HCT116 (cell line): ENCODE results near the gene ATP8A2. TPM values are rescaled to one million over a fixed set of nuclear protein-coding genes. Genes with fewer than 3 reads are reported as not detected.

ENCODE experiments used
- ATAC-seq: fragments of 200-7000 bp; cut with Tn5 transposase; 2 replicates; pipeline ENCODE4 v1.9.1; 2020; ENCODE audit warnings: mild to moderate bottlenecking, moderate library complexity
- BruUV-seq: library from RNA; stranded (reverse); fragments of 400-500 nt; replicated peaks from 2 replicates; lab custom pipeline; 2021; lab: Mats Ljungman, UMichigan
- CTCF ChIA-PET: fragments of 300-600 bp; sonication (Branson Sonifier 250); formaldehyde crosslinking; loops from one replicate; lab custom pipeline; 2021; ENCODE audit warnings: antibody characterized with exemption; lab: Charles Lee
- POLR2A ChIA-PET: fragments of 300-600, 350-600 bp; sonication (Branson Sonifier 250); formaldehyde crosslinking; loops from one replicate; lab custom pipeline; 2021; ENCODE audit warnings: antibody characterized with exemption; lab: Charles Lee
- RAD21 ChIA-PET, 2 experiments: fragments of 300-600 bp; sonication (Branson Sonifier 250); formaldehyde crosslinking; loops; one replicate each; lab custom pipeline; 2023; ENCODE audit warnings: low total read pairs in 2 of 2; ENCODE audit not compliant: uncharacterized antibody in 2 of 2, unreplicated experiment in 2 of 2, low non-redundant PET in 1 of 2; lab: Charles Lee
- DNase-seq: peaks from one replicate; pipeline ENCODE4 v3.0.0-alpha.2; 2010; ENCODE audit warnings: low read depth, low spot score
- H2AFZ ChIP-seq: fragments of 200-600 bp; shearing (Covaris generic), sonication (generic); 2 replicates; pipeline ENCODE4 v1.6.1; 2017; ENCODE audit warnings: low read depth, mixed run types, mixed read lengths, antibody characterized with exemption, low read length; ENCODE audit not compliant: poor library complexity, severe bottlenecking
- H3K27ac ChIP-seq: 2 replicates; pipeline ENCODE4 v1.5.1; 2012; ENCODE audit warnings: low read depth, low read length
- H3K27me3 ChIP-seq: fragments of 200-600 bp; sonication (generic); 2 replicates; pipeline ENCODE4 v1.6.1; 2016; ENCODE audit warnings: mixed run types, low read length, mixed read lengths; ENCODE audit not compliant: insufficient read depth
- H3K36me3 ChIP-seq, 2 experiments: fragments of 200-500 bp in 1 of 2; fragments of 200-600 bp in 1 of 2; sonication (Bioruptor generic) in 1 of 2; sonication (generic) in 1 of 2; 2 replicates each; pipeline versions ENCODE4 v1.5.1 to v1.6.1; 2014 to 2016; ENCODE audit warnings: low read length in 2 of 2, inconsistent platforms in 1 of 2, mixed read lengths in 1 of 2, mixed run types in 1 of 2; ENCODE audit not compliant: insufficient read depth in 2 of 2, control insufficient read depth in 1 of 2
- H3K4me1 ChIP-seq, 2 experiments: fragments of 200-600 bp in 1 of 2; sonication (generic) in 1 of 2; 2 replicates each; pipeline versions ENCODE4 v1.5.1 to v1.6.1; 2012 to 2017; ENCODE audit warnings: low read length in 2 of 2, inconsistent platforms in 1 of 2, mild to moderate bottlenecking in 1 of 2, mixed read lengths in 1 of 2, mixed run types in 1 of 2, moderate library complexity in 1 of 2; ENCODE audit not compliant: insufficient read depth in 2 of 2, control insufficient read depth in 1 of 2
- H3K4me2 ChIP-seq: fragments of 200-600 bp; sonication (generic); 2 replicates; pipeline ENCODE4 v1.6.1; 2017; ENCODE audit warnings: mixed run types, low read length, mixed read lengths
- H3K4me3 ChIP-seq, 2 experiments: fragments of 200-600 bp in 1 of 2; sonication (generic) in 1 of 2; replicated peaks in 1 of 2; 2 replicates each; pipeline ENCODE4 v1.5.1; 2011 to 2016; ENCODE audit warnings: low read length in 2 of 2, control low read depth in 1 of 2, low read depth in 1 of 2, mild to moderate bottlenecking in 1 of 2, mixed read lengths in 1 of 2, mixed run types in 1 of 2
- H3K79me2 ChIP-seq: fragments of 200-600 bp; sonication (generic); 2 replicates; pipeline ENCODE4 v1.6.1; 2017; ENCODE audit warnings: mild to moderate bottlenecking, mixed run types, low read length, moderate library complexity, mixed read lengths; ENCODE audit not compliant: insufficient read depth
- H3K9ac ChIP-seq: fragments of 200-600 bp; sonication (generic); 2 replicates; pipeline ENCODE4 v1.6.1; 2016; ENCODE audit warnings: low read length, mixed read lengths
- H3K9me2 ChIP-seq: fragments of 200-600 bp; sonication (generic), shearing (Covaris generic); 2 replicates; pipeline ENCODE4 v1.6.1; 2017; ENCODE audit warnings: mixed run types, mild to moderate bottlenecking, moderate library complexity; ENCODE audit not compliant: insufficient read depth
- H3K9me3 ChIP-seq, 2 experiments: fragments of 200-500 bp in 1 of 2; fragments of 200-600 bp in 1 of 2; sonication (Bioruptor generic) in 1 of 2; sonication (generic) in 1 of 2; 2 replicates each; pipeline ENCODE4 v1.6.1; 2014 to 2017; ENCODE audit warnings: low read length in 2 of 2, mixed read lengths in 2 of 2, inconsistent platforms in 1 of 2, low read depth in 1 of 2, mild to moderate bottlenecking in 1 of 2, mixed run types in 1 of 2, moderate library complexity in 1 of 2; ENCODE audit not compliant: control insufficient read depth in 1 of 2, insufficient read depth in 1 of 2
- H4K20me1 ChIP-seq: fragments of 200-600 bp; sonication (generic), shearing (Covaris generic); 2 replicates; pipeline ENCODE4 v1.6.1; 2017; ENCODE audit warnings: mixed run types, mild to moderate bottlenecking, moderate library complexity; ENCODE audit not compliant: insufficient read depth
- CBX3 ChIP-seq: IDR thresholded peaks from 2 replicates; pipeline ENCODE4 v1.6.1; 2012; ENCODE audit warnings: low read depth
- CEBPB ChIP-seq: IDR thresholded peaks from 2 replicates; pipeline ENCODE4 v1.6.1; 2012; ENCODE audit warnings: low read depth
- EGR1 ChIP-seq: IDR thresholded peaks from 2 replicates; pipeline ENCODE4 v1.6.1; 2012; ENCODE audit warnings: low read depth
- ELF1 ChIP-seq: IDR thresholded peaks from 2 replicates; pipeline ENCODE4 v1.6.1; 2012; ENCODE audit warnings: low read depth, borderline replicate concordance
- JUND ChIP-seq: IDR thresholded peaks from 2 replicates; pipeline ENCODE4 v1.6.1; 2012
- POLR2A ChIP-seq: IDR thresholded peaks from 2 replicates; pipeline ENCODE4 v1.7.0; 2011; ENCODE audit warnings: borderline replicate concordance; ENCODE audit not compliant: insufficient read depth, insufficient read length; ENCODE audit errors: extremely low read depth
- SIN3A ChIP-seq: IDR thresholded peaks from 2 replicates; pipeline ENCODE4 v1.6.1; 2012; ENCODE audit warnings: low read depth
- SRF ChIP-seq: IDR thresholded peaks from 2 replicates; pipeline ENCODE4 v1.6.1; 2012; ENCODE audit warnings: low read depth
- YY1 ChIP-seq: IDR thresholded peaks from 2 replicates; pipeline ENCODE4 v1.6.1; 2011; ENCODE audit warnings: low read length, low read depth, moderate library complexity, mild to moderate bottlenecking; ENCODE audit not compliant: insufficient replicate concordance; ENCODE audit errors: extremely low read depth
- ZFX ChIP-seq: fragments of 450-650 bp; IDR thresholded peaks from 2 replicates; pipeline ENCODE4 v1.6.1; 2017
- ZNF274 ChIP-seq: fragments of 200-500 bp; sonication (Bioruptor generic); IDR thresholded peaks from 2 replicates; pipeline ENCODE4 v1.6.1; 2014; ENCODE audit warnings: mild to moderate bottlenecking, low read depth, low read length, inconsistent platforms
- intact Hi-C: fragments of 100-400 bp; cut with micrococcal nuclease; formaldehyde crosslinking; loops from 2 replicates; pipeline ENCODE4 v1.10.0; 2022
- total RNA-seq: library from RNA; stranded (reverse); gene quantifications from one replicate; pipeline ENCODE4 v1.2.1, GENCODE V29; 2021; ENCODE audit not compliant: unreplicated experiment
- TF ChIP-seq, protein P1 (sequence below), 3 experiments: fragments of 200-600 bp in 1 of 3; sonication (generic) in 1 of 3; IDR thresholded peaks in 2 of 3; conservative IDR thresholded peaks in 1 of 3; 2 replicates each; pipeline ENCODE4 v1.5.1; 2012 to 2017; ENCODE audit warnings: low read depth in 2 of 3, low read length in 2 of 3, antibody characterized with exemption in 1 of 3, borderline replicate concordance in 1 of 3, control low read depth in 1 of 3, mild to moderate bottlenecking in 1 of 3, mixed read lengths in 1 of 3, mixed run types in 1 of 3, moderate library complexity in 1 of 3; ENCODE audit not compliant: insufficient read depth in 1 of 3

The ATP8A2 gene
- total RNA-seq, 1 experiment from 2014 or later, result not detected

DNA sequence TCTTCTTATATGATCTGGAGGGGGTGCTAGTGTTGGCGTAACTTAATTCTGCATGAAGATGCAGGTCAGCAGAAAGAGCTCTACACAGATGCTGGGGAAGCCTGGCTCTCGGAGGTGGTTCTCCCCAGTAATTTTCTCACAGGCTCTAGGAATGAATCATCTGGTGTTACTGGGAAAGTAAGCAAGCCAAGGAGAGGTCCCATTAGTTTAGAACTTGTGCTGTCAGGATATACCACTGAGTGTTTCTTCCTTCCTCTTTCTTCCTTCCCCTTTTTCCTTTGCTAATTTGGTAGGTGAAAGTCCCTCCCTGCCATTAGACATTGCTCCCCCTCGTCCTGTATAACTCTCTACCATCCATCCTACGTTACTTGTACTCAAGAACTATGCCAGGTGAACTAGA lies 68.3 kb downstream of the ATP8A2 start:
- TF ChIP-seq POLR2A (no peak), YY1 (no peak), JUND (no peak), ZFX (no peak), CEBPB (no peak), SRF (no peak), ZNF274 (no peak), EGR1 (no peak), CBX3 (no peak), ELF1 (no peak), SIN3A (no peak)
- TF ChIP-seq, protein P1, sequence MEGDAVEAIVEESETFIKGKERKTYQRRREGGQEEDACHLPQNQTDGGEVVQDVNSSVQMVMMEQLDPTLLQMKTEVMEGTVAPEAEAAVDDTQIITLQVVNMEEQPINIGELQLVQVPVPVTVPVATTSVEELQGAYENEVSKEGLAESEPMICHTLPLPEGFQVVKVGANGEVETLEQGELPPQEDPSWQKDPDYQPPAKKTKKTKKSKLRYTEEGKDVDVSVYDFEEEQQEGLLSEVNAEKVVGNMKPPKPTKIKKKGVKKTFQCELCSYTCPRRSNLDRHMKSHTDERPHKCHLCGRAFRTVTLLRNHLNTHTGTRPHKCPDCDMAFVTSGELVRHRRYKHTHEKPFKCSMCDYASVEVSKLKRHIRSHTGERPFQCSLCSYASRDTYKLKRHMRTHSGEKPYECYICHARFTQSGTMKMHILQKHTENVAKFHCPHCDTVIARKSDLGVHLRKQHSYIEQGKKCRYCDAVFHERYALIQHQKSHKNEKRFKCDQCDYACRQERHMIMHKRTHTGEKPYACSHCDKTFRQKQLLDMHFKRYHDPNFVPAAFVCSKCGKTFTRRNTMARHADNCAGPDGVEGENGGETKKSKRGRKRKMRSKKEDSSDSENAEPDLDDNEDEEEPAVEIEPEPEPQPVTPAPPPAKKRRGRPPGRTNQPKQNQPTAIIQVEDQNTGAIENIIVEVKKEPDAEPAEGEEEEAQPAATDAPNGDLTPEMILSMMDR (IDR thresholded peaks at IDR 0.05 in 2 of 3, conservative IDR thresholded peaks at IDR 0.05 in 1 of 3; ENCODE audit: borderline replicate concordance in 1 of 3, insufficient read depth in 1 of 3, low read depth in 2 of 3, low read length in 2 of 3), result no peak
- Histone ChIP-seq H3K4me1 (no peaks in the 10 kb centered on the region), H3K9ac (no peak overlapping the region), H3K27ac (no peak overlapping the region), H3K36me3 (no peaks in the 10 kb centered on the region), H3K4me2 (no peak overlapping the region), H3K9me3 (no peaks in the 10 kb centered on the region), H4K20me1 (no peaks in the 10 kb centered on the region), H2AFZ (no peak overlapping the region), H3K79me2 (no peaks in the 10 kb centered on the region), H3K9me2 (no peaks in the 10 kb centered on the region), H3K4me3 (no peak overlapping the region), H3K27me3 (peaks cover 61% of the 10 kb centered on the region)
- intact Hi-C loops, result no loop called here
- DNase-seq (no peak), ATAC-seq (no peak)
- ChIA-PET RAD21 (no interaction called here), CTCF (no interaction called here), POLR2A (no interaction called here)
- BruUV-seq, result no TSS peak
